K562 (cell line): ENCODE results near the gene GSTM2. TPM values are rescaled to one million over a fixed set of nuclear protein-coding genes. Genes with fewer than 3 reads are reported as not detected.

Experiments used
- BRF1 ChIP-seq: IDR thresholded peaks from 3 replicates; pipeline ENCODE4 v1.6.1; 2011; ENCODE audit warnings: borderline replicate concordance, mild to moderate bottlenecking; ENCODE audit not compliant: insufficient read length; ENCODE audit errors: extremely low read depth
- ELF4 ChIP-seq: fragments of 450-650 bp; formaldehyde crosslinking; IDR thresholded peaks from 2 replicates; pipeline ENCODE4 v1.4.0; 2022; ENCODE audit warnings: missing genetic modification characterization
- RNF2 ChIP-seq: sonication (generic); IDR thresholded peaks from 2 replicates; pipeline ENCODE4 v1.6.1; 2016
- RREB1 ChIP-seq: fragments of 250-450 bp; sonication (Bioruptor Pico); IDR thresholded peaks from 2 replicates; pipeline ENCODE4 v1.4.0; 2020
- SRSF3 ChIP-seq: fragments of 200-400 bp; formaldehyde crosslinking; IDR thresholded peaks from 2 replicates; pipeline ENCODE4 v1.6.1; 2016; ENCODE audit warnings: mild to moderate bottlenecking, low read length, moderate library complexity; ENCODE audit not compliant: insufficient read depth
- THAP7 ChIP-seq: fragments of 250-450 bp; sonication (Bioruptor Pico); IDR thresholded peaks from 2 replicates; pipeline ENCODE4 v1.5.0; 2021
- polyA plus RNA-seq, 8 experiments: library from polyadenylated mRNA; depleted of rRNA in 4 of 8; stranded (reverse) in 5 of 8; unstranded in 3 of 8; fragments of >200 nt; fragmentation: Nextera tagmentation in 2 of 8; fragmentation: Illumina TruSeq in 1 of 8; extraction: Ambion mirVana in 2 of 8; extraction: Trizol in 1 of 8; gene quantifications; 2 replicates each; pipeline versions ENCODE4 v1.2.1 to v1.2.3, GENCODE V29; 2011 to 2014; ENCODE audit warnings: inconsistent platforms in 1 of 8, missing spikeins in 1 of 8
- total RNA-seq, 7 experiments: library from RNA; depleted of rRNA in 6 of 7; stranded (reverse); fragments of >200 nt in 6 of 7; fragmentation: Illumina TruSeq in 2 of 7; extraction: Trizol in 2 of 7; gene quantifications; 2 replicates each; pipeline versions ENCODE4 v1.2.1 to v1.2.3, GENCODE V29; 2011 to 2021; ENCODE audit warnings: low replicate concordance in 1 of 7
- TF ChIP-seq, protein P1 (sequence below): fragments of 250-450 bp; sonication (Bioruptor Pico); IDR thresholded peaks from 2 replicates; pipeline ENCODE4 v1.8.0; 2021; ENCODE audit warnings: moderate library complexity, mild to moderate bottlenecking, inconsistent platforms

The GSTM2 gene
- total and polyA plus RNA-seq, 9 of the 15 experiments (the other 6 are each of a cell fraction or from before 2014, with no cell fraction given), result 1.6 to 15.1 (median 6.8) TPM

DNA sequence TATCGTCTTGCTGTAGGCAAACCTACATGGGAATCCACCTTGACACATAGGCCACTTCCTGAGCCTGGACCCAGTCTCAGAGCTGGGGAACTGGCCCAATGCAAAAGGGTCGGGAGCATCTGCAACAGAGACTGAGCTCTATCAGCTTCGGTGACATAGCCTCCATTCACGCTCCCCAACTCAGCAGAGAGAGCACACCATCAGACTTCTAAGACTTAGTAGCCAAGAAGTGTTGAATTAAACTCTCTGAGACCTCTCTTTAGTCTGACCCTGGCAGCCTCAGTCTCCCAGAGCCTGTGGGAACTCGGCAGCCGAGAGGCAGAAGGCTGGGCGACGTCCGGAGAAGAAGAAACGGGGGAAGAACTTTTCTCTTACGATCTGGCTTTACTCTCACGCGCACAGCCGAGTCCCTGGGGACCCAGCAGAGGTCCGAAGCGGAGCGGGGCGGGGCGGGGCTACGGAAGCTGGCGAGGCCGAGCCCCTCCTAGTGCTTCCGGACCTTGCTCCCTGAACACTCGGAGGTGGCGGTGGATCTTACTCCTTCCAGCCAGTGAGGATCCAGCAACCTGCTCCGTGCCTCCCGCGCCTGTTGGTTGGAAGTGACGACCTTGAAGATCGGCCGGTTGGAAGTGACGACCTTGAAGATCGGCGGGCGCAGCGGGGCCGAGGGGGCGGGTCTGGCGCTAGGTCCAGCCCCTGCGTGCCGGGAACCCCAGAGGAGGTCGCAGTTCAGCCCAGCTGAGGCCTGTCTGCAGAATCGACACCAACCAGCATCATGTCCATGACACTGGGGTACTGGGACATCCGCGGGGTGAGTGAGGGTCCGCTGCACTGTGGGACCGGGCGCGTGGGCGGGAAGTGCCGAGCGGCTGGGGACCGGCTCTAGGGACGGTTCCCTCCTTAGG, 12.0 kb upstream of the GSTM2 start, which contains the start of gene GSTM4 (continued):
- TF ChIP-seq, protein P1, sequence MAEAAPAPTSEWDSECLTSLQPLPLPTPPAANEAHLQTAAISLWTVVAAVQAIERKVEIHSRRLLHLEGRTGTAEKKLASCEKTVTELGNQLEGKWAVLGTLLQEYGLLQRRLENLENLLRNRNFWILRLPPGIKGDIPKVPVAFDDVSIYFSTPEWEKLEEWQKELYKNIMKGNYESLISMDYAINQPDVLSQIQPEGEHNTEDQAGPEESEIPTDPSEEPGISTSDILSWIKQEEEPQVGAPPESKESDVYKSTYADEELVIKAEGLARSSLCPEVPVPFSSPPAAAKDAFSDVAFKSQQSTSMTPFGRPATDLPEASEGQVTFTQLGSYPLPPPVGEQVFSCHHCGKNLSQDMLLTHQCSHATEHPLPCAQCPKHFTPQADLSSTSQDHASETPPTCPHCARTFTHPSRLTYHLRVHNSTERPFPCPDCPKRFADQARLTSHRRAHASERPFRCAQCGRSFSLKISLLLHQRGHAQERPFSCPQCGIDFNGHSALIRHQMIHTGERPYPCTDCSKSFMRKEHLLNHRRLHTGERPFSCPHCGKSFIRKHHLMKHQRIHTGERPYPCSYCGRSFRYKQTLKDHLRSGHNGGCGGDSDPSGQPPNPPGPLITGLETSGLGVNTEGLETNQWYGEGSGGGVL (CRISPR knock-in tag), result no peak
- TF ChIP-seq SRSF3 (no peak), THAP7 (no peak), RREB1 (CRISPR knock-in tag) (no peak), ELF4 (CRISPR knock-in tag) (no peak), BRF1 (no peak), RNF2 (no peak)
